CD14-positive monocyte (primary cell): ENCODE data around the gene SLC12A4. TPM values are rescaled to one million over a fixed set of nuclear protein-coding genes. Genes with fewer than 3 reads are reported as not detected.
A peak's percentile ranks its signal among the peaks of the same experiment; 100 is the strongest.

Experiments used
- DNase-seq, 3 donors: peaks; one replicate each; pipeline ENCODE4 v3.0.0-alpha.2; 2011 to 2022
- H2AFZ ChIP-seq: 2 replicates; pipeline ENCODE4 v1.6.0; 2012; ENCODE audit warnings: mild to moderate bottlenecking, low read depth, low read length, inconsistent platforms; ENCODE audit not compliant: insufficient read depth, poor library complexity, severe bottlenecking
- H3K27ac ChIP-seq, 2 donors: 1 replicate in 1 of 2; 2 replicates in 1 of 2; pipeline ENCODE4 v1.5.1; 2012 to 2013; ENCODE audit warnings: low read length in 2 of 2, control low read depth in 1 of 2, inconsistent platforms in 1 of 2, low read depth in 1 of 2, mild to moderate bottlenecking in 1 of 2
- H3K27me3 ChIP-seq, 2 donors: one replicate each; pipeline versions ENCODE4 v1.6.0 to v1.6.1; 2011 to 2013; ENCODE audit warnings: low read length in 2 of 2; ENCODE audit not compliant: control insufficient read depth in 2 of 2, insufficient read depth in 2 of 2
- H3K36me3 ChIP-seq, 2 donors: replicated peaks in 1 of 2; 1 replicate in 1 of 2; 2 replicates in 1 of 2; pipeline versions ENCODE4 v1.5.1 to v1.6.1; 2012 to 2013; ENCODE audit warnings: low read length in 2 of 2, control low read depth in 1 of 2, inconsistent platforms in 1 of 2, mild to moderate bottlenecking in 1 of 2; ENCODE audit not compliant: insufficient read depth in 2 of 2, control insufficient read depth in 1 of 2
- H3K4me1 ChIP-seq, 2 donors: 1 replicate in 1 of 2; 2 replicates in 1 of 2; pipeline versions ENCODE4 v1.5.1 to v1.6.1; 2012 to 2013; ENCODE audit warnings: low read length in 2 of 2, control low read depth in 1 of 2, inconsistent platforms in 1 of 2, mild to moderate bottlenecking in 1 of 2, moderate library complexity in 1 of 2; ENCODE audit not compliant: insufficient read depth in 2 of 2, control insufficient read depth in 1 of 2
- H3K4me2 ChIP-seq: replicated peaks from 2 replicates; pipeline ENCODE3; 2012; ENCODE audit warnings: low read length, moderate library complexity, mild to moderate bottlenecking; ENCODE audit not compliant: poor library complexity, severe bottlenecking; ENCODE audit errors: extremely low read depth
- H3K4me3 ChIP-seq, 3 experiments: fragments of 200-600 bp in 1 of 3; sonication (generic) in 1 of 3; replicated peaks in 1 of 3; 1 replicate in 2 of 3; 2 replicates in 1 of 3; pipeline ENCODE4 v1.5.1; 2011 to 2013; ENCODE audit warnings: low read length in 3 of 3, mild to moderate bottlenecking in 3 of 3, control low read depth in 2 of 3, low read depth in 2 of 3, inconsistent platforms in 1 of 3, moderate library complexity in 1 of 3
- H3K79me2 ChIP-seq: 2 replicates; pipeline ENCODE4 v1.6.0; 2012; ENCODE audit warnings: mild to moderate bottlenecking, control low read depth, inconsistent platforms, low read length, moderate library complexity; ENCODE audit not compliant: insufficient read depth
- H3K9ac ChIP-seq: 2 replicates; pipeline ENCODE4 v1.6.0; 2017; ENCODE audit warnings: low read length, mild to moderate bottlenecking; ENCODE audit not compliant: insufficient read depth, poor library complexity, severe bottlenecking
- H3K9me3 ChIP-seq, 2 donors: replicated peaks in 1 of 2; 1 replicate in 1 of 2; 2 replicates in 1 of 2; pipeline versions ENCODE4 v1.5.1 to v1.6.1; 2012 to 2013; ENCODE audit warnings: low read length in 2 of 2, control low read depth in 1 of 2; ENCODE audit not compliant: control insufficient read depth in 1 of 2, insufficient read depth in 1 of 2
- H4K20me1 ChIP-seq: 2 replicates; pipeline ENCODE4 v1.6.0; 2012; ENCODE audit warnings: mild to moderate bottlenecking, low read length, control low read depth, moderate library complexity; ENCODE audit not compliant: insufficient read depth
- H3K27ac Mint-ChIP-seq, 7 donors: one replicate each; pipeline ENCODE4 v1.8.0; 2020; ENCODE audit warnings: mild to moderate bottlenecking in 7 of 7, mixed read lengths in 7 of 7, moderate library complexity in 6 of 7, inconsistent platforms in 2 of 7
- H3K27me3 Mint-ChIP-seq, 3 donors: one replicate each; pipeline ENCODE4 v1.8.0; 2021 to 2022; ENCODE audit warnings: low read depth in 3 of 3, mild to moderate bottlenecking in 3 of 3, mixed read lengths in 3 of 3, moderate library complexity in 3 of 3, inconsistent platforms in 1 of 3
- H3K36me3 Mint-ChIP-seq, 2 donors: one replicate each; pipeline ENCODE4 v1.8.0; 2020; ENCODE audit warnings: mixed read lengths in 2 of 2, inconsistent platforms in 1 of 2, mild to moderate bottlenecking in 1 of 2
- H3K4me1 Mint-ChIP-seq: one replicate; pipeline ENCODE4 v1.8.0; 2020; ENCODE audit warnings: mild to moderate bottlenecking, mixed read lengths
- H3K4me3 Mint-ChIP-seq, 2 donors: one replicate each; pipeline ENCODE4 v1.8.0; 2020; ENCODE audit warnings: mild to moderate bottlenecking in 2 of 2, mixed read lengths in 2 of 2, moderate library complexity in 1 of 2
- H3K9me3 Mint-ChIP-seq, 7 donors: one replicate each; pipeline ENCODE4 v1.8.0; 2020 to 2022; ENCODE audit warnings: mixed read lengths in 7 of 7, mild to moderate bottlenecking in 6 of 7, moderate library complexity in 6 of 7, inconsistent platforms in 2 of 7
- WGBS: methylation state at CpG from one replicate; pipeline ENCODE4 v1.1.5; 2013; ENCODE audit warnings: missing lambda C conversion rate; ENCODE audit not compliant: insufficient coverage; 5-methylcytosine and 5-hydroxymethylcytosine counted together
- intact Hi-C, 2 donors: fragments of 100-400 bp; cut with micrococcal nuclease; formaldehyde crosslinking; loops; one replicate each; pipeline versions ENCODE4 v1.15.0 to v1.15.1; 2023
- polyA plus RNA-seq, 3 donors: library from polyadenylated mRNA; depleted of rRNA in 1 of 3; unstranded in 2 of 3; stranded (reverse) in 1 of 3; fragments of 300-500 nt in 2 of 3; fragments of >200 nt in 1 of 3; fragmentation: Illumina TruSeq in 2 of 3; gene quantifications; 1 replicate in 2 of 3; 2 replicates in 1 of 3; pipeline ENCODE4 v1.2.3, GENCODE V29; 2012 to 2021
- TF ChIP-seq, protein P1 (sequence below): fragments of 200-600 bp; IDR thresholded peaks from one replicate; pipeline ENCODE4 v1.8.0; 2022; ENCODE audit warnings: antibody characterized with exemption, mild to moderate bottlenecking

Gene SLC12A4
- polyA plus RNA-seq, 3 donors, result 7.3 to 57.2 (median 7.7) TPM

DNA sequence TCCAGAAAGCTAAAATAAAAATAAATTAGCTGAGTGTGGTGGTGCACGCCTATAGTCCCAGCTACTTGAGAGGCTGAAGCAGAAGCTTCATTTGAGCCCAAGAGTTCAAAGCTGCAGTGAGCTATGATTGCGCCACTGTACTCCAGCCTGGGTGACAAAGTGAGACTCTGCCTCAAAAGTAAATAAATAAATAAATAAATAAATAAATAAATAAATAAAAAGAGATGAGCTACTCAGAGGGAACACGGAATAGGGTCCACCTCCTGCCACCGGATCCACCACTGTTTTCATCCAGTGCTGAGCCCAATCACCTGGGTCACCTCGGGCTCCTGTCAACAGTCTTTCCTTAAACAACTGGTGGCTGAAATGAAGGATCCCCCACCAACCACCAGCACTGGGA lies 18.5 kb upstream of the SLC12A4 start:
- Histone ChIP-seq H3K27me3 (no peaks in the 10 kb centered on the region), H3K36me3 (peaks cover 13 to 25% of the 10 kb centered on the region in 2 donors), H3K27ac (no peak overlapping the region), H3K4me3 (no peak overlapping the region), H3K79me2 (peaks cover 1% of the 10 kb centered on the region), H3K4me1 (peaks cover 33 to 39% of the 10 kb centered on the region in 2 donors), H3K4me2 (no peak overlapping the region), H2AFZ (no peak overlapping the region), H4K20me1 (peaks cover 26% of the 10 kb centered on the region), H3K9ac (no peak overlapping the region), H3K9me3 (no peaks in the 10 kb centered on the region)
- Mint-ChIP-seq H3K36me3 (peaks cover 18 to 22% of the 10 kb centered on the region in 2 donors), H3K27ac (peak overlapping the region in 1 of 7 donors; percentile 73), H3K9me3 (peaks cover 0 to 8% (median 3%) of the 10 kb centered on the region in 7 donors), H3K27me3 (peaks cover 0 to 2% (median 0%) of the 10 kb centered on the region in 3 donors), H3K4me1 (peaks cover 54% of the 10 kb centered on the region), H3K4me3 (no peak overlapping the region)
- no peak for DNase-seq
- intact Hi-C loops, result no loop called here
- TF ChIP-seq, protein P1, sequence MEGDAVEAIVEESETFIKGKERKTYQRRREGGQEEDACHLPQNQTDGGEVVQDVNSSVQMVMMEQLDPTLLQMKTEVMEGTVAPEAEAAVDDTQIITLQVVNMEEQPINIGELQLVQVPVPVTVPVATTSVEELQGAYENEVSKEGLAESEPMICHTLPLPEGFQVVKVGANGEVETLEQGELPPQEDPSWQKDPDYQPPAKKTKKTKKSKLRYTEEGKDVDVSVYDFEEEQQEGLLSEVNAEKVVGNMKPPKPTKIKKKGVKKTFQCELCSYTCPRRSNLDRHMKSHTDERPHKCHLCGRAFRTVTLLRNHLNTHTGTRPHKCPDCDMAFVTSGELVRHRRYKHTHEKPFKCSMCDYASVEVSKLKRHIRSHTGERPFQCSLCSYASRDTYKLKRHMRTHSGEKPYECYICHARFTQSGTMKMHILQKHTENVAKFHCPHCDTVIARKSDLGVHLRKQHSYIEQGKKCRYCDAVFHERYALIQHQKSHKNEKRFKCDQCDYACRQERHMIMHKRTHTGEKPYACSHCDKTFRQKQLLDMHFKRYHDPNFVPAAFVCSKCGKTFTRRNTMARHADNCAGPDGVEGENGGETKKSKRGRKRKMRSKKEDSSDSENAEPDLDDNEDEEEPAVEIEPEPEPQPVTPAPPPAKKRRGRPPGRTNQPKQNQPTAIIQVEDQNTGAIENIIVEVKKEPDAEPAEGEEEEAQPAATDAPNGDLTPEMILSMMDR, result no peak
- WGBS, result 83% methylated on average over 2 of the region's 5 CpGs

GRCh38 chr16:67982011-67982696 lies 13.7 kb upstream of the SLC12A4 start:
- Mint-ChIP-seq H3K27ac (no peak overlapping the region), H3K36me3 (no peaks in the 10 kb centered on the region), H3K9me3 (peaks cover 0 to 8% (median 3%) of the 10 kb centered on the region in 7 donors), H3K4me3 (no peak overlapping the region), H3K27me3 (peaks cover 0 to 13% (median 0%) of the 10 kb centered on the region in 3 donors), H3K4me1 (peaks cover 30% of the 10 kb centered on the region)
- no peaks in the 10 kb centered on the region for H3K36me3 ChIP-seq
- no peaks in the 10 kb centered on the region for H4K20me1 ChIP-seq
- H3K4me3 ChIP-seq, result no peak overlapping the region
- H3K9me3 ChIP-seq, result no peaks in the 10 kb centered on the region
- no peak for DNase-seq
- peaks cover 24 to 25% of the 10 kb centered on the region in 2 donors for H3K4me1 ChIP-seq
- H3K27ac ChIP-seq, result no peak overlapping the region
- TF ChIP-seq, protein P1, result no peak
- H3K79me2 ChIP-seq, result no peaks in the 10 kb centered on the region
- WGBS, result 97% methylated on average over 40 of the region's 49 CpGs
- H3K4me2 ChIP-seq, result no peak overlapping the region
- no peak overlapping the region for H2AFZ ChIP-seq
- intact Hi-C loops, result no loop called here
- H3K27me3 ChIP-seq, result no peaks in the 10 kb centered on the region
- no peak overlapping the region for H3K9ac ChIP-seq
